Vagina (tissue), 2 donors: ENCODE data around the gene SETD5. TPM values are rescaled to one million over a fixed set of nuclear protein-coding genes. Genes with fewer than 3 reads are reported as not detected.

ENCODE experiments used
- DNase-seq, 2 donors: peaks; one replicate each; pipeline ENCODE4 v3.0.0-alpha.2; 2017; ENCODE audit errors: extremely low spot score in 2 of 2
- H3K27ac ChIP-seq: fragments of 200-600 bp; sonication (generic); one replicate; pipeline ENCODE4 v1.5.1; 2019
- H3K27me3 ChIP-seq: fragments of 200-600 bp; sonication (generic); one replicate; pipeline ENCODE4 v1.5.1; 2019
- H3K36me3 ChIP-seq, 2 donors: fragments of 200-600 bp; sonication (generic); one replicate each; pipeline ENCODE4 v1.5.1; 2017 to 2019
- H3K4me1 ChIP-seq: fragments of 200-600 bp; sonication (generic); one replicate; pipeline ENCODE4 v1.5.1; 2019
- H3K4me3 ChIP-seq, 2 donors: fragments of 200-600 bp; sonication (generic); 1 replicate in 1 of 2; 2 replicates in 1 of 2; pipeline ENCODE4 v1.5.1; 2016 to 2019
- H3K9me3 ChIP-seq: fragments of 200-600 bp; sonication (generic); one replicate; pipeline ENCODE4 v1.5.1; 2019
- POLR2A ChIP-seq, 2 donors: fragments of 450-650 bp; IDR thresholded peaks; one replicate each; pipeline ENCODE4 v1.6.1; 2017; ENCODE audit warnings: antibody characterized with exemption in 2 of 2, mild to moderate bottlenecking in 2 of 2, moderate library complexity in 2 of 2
- POLR2AphosphoS5 ChIP-seq, 2 donors: sonication (generic); formaldehyde crosslinking; IDR thresholded peaks; one replicate each; pipeline ENCODE4 v1.9.0; 2017; ENCODE audit warnings: antibody characterized with exemption in 2 of 2, mild to moderate bottlenecking in 2 of 2, low read depth in 1 of 2; ENCODE audit not compliant: insufficient read depth in 1 of 2
- intact Hi-C: fragments of 100-400 bp; cut with DNase I; formaldehyde crosslinking; loops from one replicate; pipeline ENCODE4 v1.15.1; 2023
- total RNA-seq: library from RNA; depleted of rRNA; stranded (reverse); fragments of >200 nt; gene quantifications from one replicate; pipeline ENCODE4 v1.2.3, GENCODE V29; 2016
- TF ChIP-seq, protein P1 (sequence below), 3 experiments: fragments of 450-650 bp in 2 of 3; fragments of 200-600 bp in 1 of 3; sonication (generic) in 1 of 3; IDR thresholded peaks; one replicate each; pipeline ENCODE4 v1.5.1; 2017 to 2019; ENCODE audit warnings: antibody characterized with exemption in 3 of 3, mild to moderate bottlenecking in 2 of 3, moderate library complexity in 2 of 3

The SETD5 gene, protein sequence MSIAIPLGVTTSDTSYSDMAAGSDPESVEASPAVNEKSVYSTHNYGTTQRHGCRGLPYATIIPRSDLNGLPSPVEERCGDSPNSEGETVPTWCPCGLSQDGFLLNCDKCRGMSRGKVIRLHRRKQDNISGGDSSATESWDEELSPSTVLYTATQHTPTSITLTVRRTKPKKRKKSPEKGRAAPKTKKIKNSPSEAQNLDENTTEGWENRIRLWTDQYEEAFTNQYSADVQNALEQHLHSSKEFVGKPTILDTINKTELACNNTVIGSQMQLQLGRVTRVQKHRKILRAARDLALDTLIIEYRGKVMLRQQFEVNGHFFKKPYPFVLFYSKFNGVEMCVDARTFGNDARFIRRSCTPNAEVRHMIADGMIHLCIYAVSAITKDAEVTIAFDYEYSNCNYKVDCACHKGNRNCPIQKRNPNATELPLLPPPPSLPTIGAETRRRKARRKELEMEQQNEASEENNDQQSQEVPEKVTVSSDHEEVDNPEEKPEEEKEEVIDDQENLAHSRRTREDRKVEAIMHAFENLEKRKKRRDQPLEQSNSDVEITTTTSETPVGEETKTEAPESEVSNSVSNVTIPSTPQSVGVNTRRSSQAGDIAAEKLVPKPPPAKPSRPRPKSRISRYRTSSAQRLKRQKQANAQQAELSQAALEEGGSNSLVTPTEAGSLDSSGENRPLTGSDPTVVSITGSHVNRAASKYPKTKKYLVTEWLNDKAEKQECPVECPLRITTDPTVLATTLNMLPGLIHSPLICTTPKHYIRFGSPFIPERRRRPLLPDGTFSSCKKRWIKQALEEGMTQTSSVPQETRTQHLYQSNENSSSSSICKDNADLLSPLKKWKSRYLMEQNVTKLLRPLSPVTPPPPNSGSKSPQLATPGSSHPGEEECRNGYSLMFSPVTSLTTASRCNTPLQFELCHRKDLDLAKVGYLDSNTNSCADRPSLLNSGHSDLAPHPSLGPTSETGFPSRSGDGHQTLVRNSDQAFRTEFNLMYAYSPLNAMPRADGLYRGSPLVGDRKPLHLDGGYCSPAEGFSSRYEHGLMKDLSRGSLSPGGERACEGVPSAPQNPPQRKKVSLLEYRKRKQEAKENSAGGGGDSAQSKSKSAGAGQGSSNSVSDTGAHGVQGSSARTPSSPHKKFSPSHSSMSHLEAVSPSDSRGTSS (N-terminal part only)
- total RNA-seq, result 110 TPM

DNA sequence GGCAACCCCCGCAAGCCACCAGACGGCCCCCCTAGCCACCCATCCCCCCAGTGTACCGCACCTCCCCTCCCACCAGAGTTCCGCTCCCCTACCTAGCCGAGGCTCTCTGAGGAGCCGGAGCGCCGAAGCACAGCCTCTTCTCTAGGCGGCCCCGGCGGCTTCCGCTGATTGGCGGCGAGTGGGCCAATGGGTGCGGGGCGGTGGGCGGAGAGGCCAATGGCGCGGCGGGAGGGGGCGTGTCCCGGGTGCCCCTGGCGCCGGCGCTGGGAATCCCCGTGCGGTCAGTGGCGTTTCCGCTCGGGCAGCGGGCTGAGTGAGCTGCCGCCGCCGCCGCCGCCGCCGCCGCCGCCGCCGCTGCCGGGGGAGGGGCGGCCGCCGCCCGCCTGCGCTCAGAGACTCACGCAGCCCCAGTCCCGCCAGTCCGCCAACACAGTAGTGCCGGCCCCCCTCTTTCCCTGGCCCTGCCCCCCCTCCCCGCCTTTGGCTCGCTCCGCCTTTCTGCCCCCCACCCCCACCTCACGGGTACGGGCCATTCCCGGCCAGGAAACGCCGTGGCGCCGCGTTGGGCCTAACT, at the start of gene SETD5:
TSS of gene SETD5 (plus strand) at position 284 of the 574 bp plus-strand sequence. CDS start 31,324 bp downstream, outside the sequence.
- DNase-seq, result peak; percentile 97 to 98
- H3K27ac ChIP-seq, result peak within 1 kb of the TSS; percentile 99
- no peaks in the 10 kb centered on the region for H3K9me3 ChIP-seq
- no peaks in the 10 kb centered on the region for H3K27me3 ChIP-seq
- peak within 1 kb of the TSS; percentile 95 to 99 for H3K4me3 ChIP-seq
- TF ChIP-seq, protein P1, sequence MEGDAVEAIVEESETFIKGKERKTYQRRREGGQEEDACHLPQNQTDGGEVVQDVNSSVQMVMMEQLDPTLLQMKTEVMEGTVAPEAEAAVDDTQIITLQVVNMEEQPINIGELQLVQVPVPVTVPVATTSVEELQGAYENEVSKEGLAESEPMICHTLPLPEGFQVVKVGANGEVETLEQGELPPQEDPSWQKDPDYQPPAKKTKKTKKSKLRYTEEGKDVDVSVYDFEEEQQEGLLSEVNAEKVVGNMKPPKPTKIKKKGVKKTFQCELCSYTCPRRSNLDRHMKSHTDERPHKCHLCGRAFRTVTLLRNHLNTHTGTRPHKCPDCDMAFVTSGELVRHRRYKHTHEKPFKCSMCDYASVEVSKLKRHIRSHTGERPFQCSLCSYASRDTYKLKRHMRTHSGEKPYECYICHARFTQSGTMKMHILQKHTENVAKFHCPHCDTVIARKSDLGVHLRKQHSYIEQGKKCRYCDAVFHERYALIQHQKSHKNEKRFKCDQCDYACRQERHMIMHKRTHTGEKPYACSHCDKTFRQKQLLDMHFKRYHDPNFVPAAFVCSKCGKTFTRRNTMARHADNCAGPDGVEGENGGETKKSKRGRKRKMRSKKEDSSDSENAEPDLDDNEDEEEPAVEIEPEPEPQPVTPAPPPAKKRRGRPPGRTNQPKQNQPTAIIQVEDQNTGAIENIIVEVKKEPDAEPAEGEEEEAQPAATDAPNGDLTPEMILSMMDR (IDR thresholded peaks at IDR 0.05), result no peak
- TF ChIP-seq POLR2AphosphoS5 (IDR thresholded peaks at IDR 0.05; ENCODE audit: insufficient read depth in 1 of 2, low read depth in 1 of 2), result peak in 1 of 2 donors; percentile 87
- peak in 1 of 2 donors; percentile 86 for TF ChIP-seq POLR2A (IDR thresholded peaks at IDR 0.05)
- peaks cover 74% of the 10 kb centered on the region for H3K4me1 ChIP-seq
- no peaks in the 10 kb centered on the region for H3K36me3 ChIP-seq
- intact Hi-C loops, result no loop called here

DNA sequence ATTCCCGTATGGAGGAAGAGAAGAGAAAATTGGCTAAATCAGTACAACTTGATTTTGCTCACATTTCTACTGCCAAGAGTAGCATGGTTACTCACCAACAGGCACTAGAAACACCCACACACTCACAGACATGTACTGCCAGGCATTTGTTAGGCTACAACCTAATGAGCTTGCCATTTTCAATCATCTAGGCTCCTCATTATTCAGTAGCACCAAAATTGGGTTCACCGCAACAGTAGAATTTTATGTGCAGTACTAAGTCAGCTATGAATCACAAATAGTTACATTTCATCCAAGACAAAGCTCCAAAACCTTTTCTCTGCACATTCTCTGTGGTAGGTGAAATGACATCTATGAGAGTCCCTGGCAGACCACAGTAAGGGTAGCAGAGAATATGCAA, 49.5 kb upstream of the SETD5 start:
- Histone ChIP-seq H3K36me3 (no peaks in the 10 kb centered on the region), H3K27ac (no peak overlapping the region), H3K4me3 (no peak overlapping the region), H3K4me1 (peaks cover 1% of the 10 kb centered on the region), H3K27me3 (no peaks in the 10 kb centered on the region), H3K9me3 (no peaks in the 10 kb centered on the region)
- TF ChIP-seq, protein P1 (IDR thresholded peaks at IDR 0.05), result no peak
- TF ChIP-seq POLR2A (IDR thresholded peaks at IDR 0.05) (no peak), POLR2AphosphoS5 (IDR thresholded peaks at IDR 0.05; ENCODE audit: insufficient read depth in 1 of 2, low read depth in 1 of 2) (no peak)
- no peak for DNase-seq
- intact Hi-C loops, result no loop called here

DNA sequence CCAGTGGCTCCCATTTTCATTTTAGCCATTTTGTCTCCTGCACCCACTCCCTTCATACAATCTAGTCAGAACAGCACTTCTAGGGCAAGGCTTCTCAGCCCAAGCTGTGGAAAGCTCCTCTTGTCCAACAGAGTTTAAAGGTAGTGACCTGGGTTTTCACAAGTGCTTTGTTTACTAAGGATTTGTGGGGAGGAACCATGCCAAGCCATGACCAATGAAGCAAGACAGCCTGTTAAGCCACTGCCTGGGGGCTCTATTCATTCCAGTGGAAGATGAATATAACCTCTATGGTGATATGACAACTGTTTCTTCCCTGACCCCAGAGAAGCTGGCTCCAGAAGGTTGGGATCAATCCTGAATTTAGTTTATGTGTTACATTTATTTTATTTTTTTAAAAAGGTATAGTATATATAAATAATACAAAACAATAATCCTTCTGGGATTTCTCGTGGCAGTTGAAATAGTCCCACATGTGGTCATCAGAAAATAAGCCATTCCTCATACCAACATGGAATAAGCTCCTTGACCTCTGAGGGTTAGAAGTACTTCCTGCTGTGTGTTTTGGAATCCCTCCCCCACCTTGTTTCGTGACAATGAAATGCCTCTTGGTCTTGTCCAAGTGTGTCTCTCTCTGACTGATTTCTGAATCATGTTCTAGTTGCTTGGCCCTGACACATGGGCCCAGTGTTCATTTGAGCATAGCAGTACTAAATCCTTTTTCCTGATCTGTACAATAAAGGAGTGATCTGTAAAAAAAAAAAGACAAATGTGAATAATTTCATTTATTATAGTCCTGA, 47.9 kb upstream of the SETD5 start:
- intact Hi-C loops, result no loop called here
- TF ChIP-seq POLR2AphosphoS5 (IDR thresholded peaks at IDR 0.05; ENCODE audit: insufficient read depth in 1 of 2, low read depth in 1 of 2) (no peak), POLR2A (IDR thresholded peaks at IDR 0.05) (no peak)
- TF ChIP-seq, protein P1 (IDR thresholded peaks at IDR 0.05), result no peak
- H3K27me3 ChIP-seq, result no peaks in the 10 kb centered on the region
- no peaks in the 10 kb centered on the region for H3K36me3 ChIP-seq
- no peak for DNase-seq
- peaks cover 7% of the 10 kb centered on the region for H3K4me1 ChIP-seq
- H3K9me3 ChIP-seq, result no peaks in the 10 kb centered on the region
- no peak overlapping the region for H3K27ac ChIP-seq
- H3K4me3 ChIP-seq, result no peak overlapping the region

DNA sequence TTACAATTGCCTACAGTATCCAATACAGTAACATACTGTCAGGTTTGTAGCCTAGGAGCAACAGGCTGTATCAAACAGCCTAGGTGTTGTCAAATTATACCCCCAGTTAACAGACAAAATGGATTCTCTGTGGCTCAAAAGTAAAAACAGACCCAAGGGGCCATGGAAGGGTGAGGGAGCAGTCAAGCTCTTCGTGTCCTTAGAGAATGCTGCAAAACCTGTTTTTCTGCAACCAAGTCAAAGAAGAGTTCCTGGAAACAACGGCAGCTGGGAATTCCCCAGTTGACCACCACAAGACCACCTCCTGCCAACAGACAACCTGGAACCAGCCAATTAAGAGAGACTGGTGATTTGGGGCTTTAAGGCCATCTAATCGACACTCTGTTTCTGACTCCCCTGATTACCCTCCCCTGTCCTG, 45.7 kb upstream of the SETD5 start:
- TF ChIP-seq POLR2A (IDR thresholded peaks at IDR 0.05) (no peak), POLR2AphosphoS5 (IDR thresholded peaks at IDR 0.05; ENCODE audit: insufficient read depth in 1 of 2, low read depth in 1 of 2) (no peak)
- TF ChIP-seq, protein P1 (IDR thresholded peaks at IDR 0.05), result no peak
- Histone ChIP-seq H3K4me1 (peaks cover 7% of the 10 kb centered on the region), H3K4me3 (no peak overlapping the region), H3K27ac (no peak overlapping the region), H3K27me3 (no peaks in the 10 kb centered on the region), H3K9me3 (no peaks in the 10 kb centered on the region), H3K36me3 (no peaks in the 10 kb centered on the region)
- intact Hi-C loops, result no loop called here
- DNase-seq, result no peak
